DOHH2 (cell line): Measurements from ENCODE around the gene SURF1.

Experiments
- H3F3A ChIP-seq: fragments of 200-600 bp; sonication (generic), shearing (Covaris generic); 2 replicates; pipeline ENCODE4 v1.6.0; 2016; ENCODE audit warnings: antibody characterized with exemption, mild to moderate bottlenecking; ENCODE audit not compliant: control insufficient read depth, insufficient read depth
- H3K27ac ChIP-seq: fragments of 200-600 bp; sonication (generic); 2 replicates; pipeline ENCODE4 v1.5.1; 2014; ENCODE audit warnings: low read depth, mild to moderate bottlenecking, low read length, moderate library complexity
- H3K27me3 ChIP-seq: fragments of 200-600 bp; sonication (generic); 2 replicates; pipeline ENCODE4 v1.6.1; 2014; ENCODE audit warnings: mild to moderate bottlenecking, low read length, mixed read lengths; ENCODE audit not compliant: control insufficient read depth
- H3K36me3 ChIP-seq: fragments of 200-600 bp; sonication (generic); 2 replicates; pipeline ENCODE4 v1.6.1; 2014; ENCODE audit warnings: mild to moderate bottlenecking, low read length, moderate library complexity, mixed read lengths; ENCODE audit not compliant: control insufficient read depth
- H3K4me1 ChIP-seq: fragments of 200-600 bp; sonication (generic); 2 replicates; pipeline ENCODE4 v1.6.1; 2014; ENCODE audit warnings: mild to moderate bottlenecking, low read length, mixed read lengths; ENCODE audit not compliant: control insufficient read depth
- H3K4me2 ChIP-seq: fragments of 200-600 bp; sonication (generic); 2 replicates; pipeline ENCODE4 v1.6.0; 2014; ENCODE audit warnings: mild to moderate bottlenecking, low read length, moderate library complexity
- H3K4me3 ChIP-seq: fragments of 200-600 bp; sonication (generic); 2 replicates; pipeline ENCODE4 v1.5.1; 2014; ENCODE audit warnings: mild to moderate bottlenecking, low read length, mixed read lengths
- H3K79me2 ChIP-seq: fragments of 200-600 bp; sonication (generic); 2 replicates; pipeline ENCODE4 v1.6.1; 2014; ENCODE audit warnings: mild to moderate bottlenecking, low read length, mixed read lengths; ENCODE audit not compliant: control insufficient read depth
- H3K9me2 ChIP-seq: fragments of 200-600 bp; sonication (generic); replicated peaks from 2 replicates; pipeline ENCODE4 v1.6.1; 2014; ENCODE audit warnings: mild to moderate bottlenecking, low read length, mixed read lengths; ENCODE audit not compliant: control insufficient read depth
- H3K9me3 ChIP-seq: fragments of 200-600 bp; sonication (generic); 2 replicates; pipeline ENCODE4 v1.6.1; 2014; ENCODE audit warnings: antibody characterized with exemption, low read length, mixed read lengths; ENCODE audit not compliant: control insufficient read depth, insufficient read depth
- H4K20me1 ChIP-seq: fragments of 200-600 bp; sonication (generic); 2 replicates; pipeline ENCODE4 v1.6.0; 2014; ENCODE audit warnings: low read depth, mild to moderate bottlenecking, antibody characterized with exemption, low read length, moderate library complexity; ENCODE audit not compliant: control insufficient read depth, insufficient read depth
- EZH2phosphoT487 ChIP-seq: fragments of 200-600 bp; sonication (generic); IDR thresholded peaks from 2 replicates; pipeline ENCODE4 v1.6.1; 2017; ENCODE audit warnings: borderline replicate concordance, mild to moderate bottlenecking, antibody characterized with exemption, low read length, moderate library complexity, mixed read lengths
- TF ChIP-seq, protein P1 (sequence below): fragments of 200-600 bp; sonication (generic); IDR thresholded peaks from one replicate; pipeline ENCODE4 v1.5.1; 2014; ENCODE audit warnings: antibody characterized with exemption, mild to moderate bottlenecking, low read depth, low read length; ENCODE audit not compliant: poor library complexity, severe bottlenecking

The SURF1 gene

GRCh38 chr9:133375724-133376654, 19.7 kb upstream of the SURF1 start, which contains the start of the genes STKLD1 and SURF4:
STKLD1 (plus strand) TSS chr9:133376366; CDS start chr9:133376474, 108 bp downstream.
SURF4 (minus strand) TSS chr9:133376060; CDS start chr9:133375969, 91 bp downstream.
- peaks cover 17% of the 10 kb centered on the region for H4K20me1 ChIP-seq
- peaks cover 5% of the 10 kb centered on the region; the same call in 1 of the 2 replicates for H3K27me3 ChIP-seq
- peak within 1 kb of the TSS; percentile 90 for H3K4me3 ChIP-seq
- H3K79me2 ChIP-seq, result peaks cover 49% of the 10 kb centered on the region
- peaks cover 31% of the 10 kb centered on the region for H3K36me3 ChIP-seq
- no peaks in the 10 kb centered on the region for H3K9me2 ChIP-seq
- no peaks in the 10 kb centered on the region for H3K9me3 ChIP-seq
- H3K4me2 ChIP-seq, result peak within 1 kb of the TSS; percentile 90
- peaks cover 48% of the 10 kb centered on the region for H3K4me1 ChIP-seq
- H3K27ac ChIP-seq, result peak within 1 kb of the TSS; percentile 57
- peaks cover 2% of the 10 kb centered on the region; the same call in 1 of the 2 replicates for H3F3A ChIP-seq
- no peak for TF ChIP-seq EZH2phosphoT487
- TF ChIP-seq, protein P1, sequence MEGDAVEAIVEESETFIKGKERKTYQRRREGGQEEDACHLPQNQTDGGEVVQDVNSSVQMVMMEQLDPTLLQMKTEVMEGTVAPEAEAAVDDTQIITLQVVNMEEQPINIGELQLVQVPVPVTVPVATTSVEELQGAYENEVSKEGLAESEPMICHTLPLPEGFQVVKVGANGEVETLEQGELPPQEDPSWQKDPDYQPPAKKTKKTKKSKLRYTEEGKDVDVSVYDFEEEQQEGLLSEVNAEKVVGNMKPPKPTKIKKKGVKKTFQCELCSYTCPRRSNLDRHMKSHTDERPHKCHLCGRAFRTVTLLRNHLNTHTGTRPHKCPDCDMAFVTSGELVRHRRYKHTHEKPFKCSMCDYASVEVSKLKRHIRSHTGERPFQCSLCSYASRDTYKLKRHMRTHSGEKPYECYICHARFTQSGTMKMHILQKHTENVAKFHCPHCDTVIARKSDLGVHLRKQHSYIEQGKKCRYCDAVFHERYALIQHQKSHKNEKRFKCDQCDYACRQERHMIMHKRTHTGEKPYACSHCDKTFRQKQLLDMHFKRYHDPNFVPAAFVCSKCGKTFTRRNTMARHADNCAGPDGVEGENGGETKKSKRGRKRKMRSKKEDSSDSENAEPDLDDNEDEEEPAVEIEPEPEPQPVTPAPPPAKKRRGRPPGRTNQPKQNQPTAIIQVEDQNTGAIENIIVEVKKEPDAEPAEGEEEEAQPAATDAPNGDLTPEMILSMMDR, result no peak

DNA sequence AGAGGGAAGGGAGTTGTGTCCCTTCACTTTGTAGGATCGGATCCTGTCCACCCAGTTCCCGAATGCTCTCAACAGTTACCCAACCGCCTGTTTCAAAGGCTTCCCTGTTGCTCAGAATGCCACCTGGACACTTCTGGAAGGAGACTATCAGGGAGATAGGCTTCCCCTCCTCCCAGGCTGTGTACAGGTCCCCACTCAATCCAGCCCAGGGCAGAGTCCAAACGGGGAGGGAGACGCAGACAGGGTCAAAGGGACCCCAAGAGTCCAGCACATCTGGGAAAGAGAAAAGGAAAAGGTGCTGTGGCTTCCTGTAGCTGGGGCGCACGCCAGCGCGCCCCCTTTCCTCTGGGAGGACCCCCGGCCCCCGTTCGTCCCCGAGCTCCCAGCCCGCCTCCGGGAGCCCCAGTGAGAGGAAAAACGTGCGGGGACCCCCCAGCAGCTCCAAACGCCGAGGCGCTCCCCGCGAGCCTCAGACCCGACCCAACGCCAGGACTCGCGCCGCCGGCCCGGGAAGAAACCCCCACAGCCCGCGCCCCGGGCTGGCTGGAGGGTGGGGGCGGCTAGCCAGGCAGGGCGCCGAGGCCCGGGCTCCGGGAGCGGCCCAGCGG, 18.9 kb upstream of the SURF1 start:
- Histone ChIP-seq H3K4me1 (peaks cover 56% of the 10 kb centered on the region), H3K9me2 (no peaks in the 10 kb centered on the region), H3K4me2 (peak overlapping the region; percentile 90), H3F3A (peaks cover 5% of the 10 kb centered on the region; the same call in 1 of the 2 replicates), H4K20me1 (peaks cover 22% of the 10 kb centered on the region), H3K79me2 (peaks cover 57% of the 10 kb centered on the region), H3K36me3 (peaks cover 39% of the 10 kb centered on the region), H3K4me3 (peak overlapping the region; percentile 90), H3K9me3 (no peaks in the 10 kb centered on the region), H3K27ac (peak overlapping the region; percentile 57), H3K27me3 (peaks cover 5% of the 10 kb centered on the region; the same call in 1 of the 2 replicates)
- TF ChIP-seq, protein P1, result peak; percentile 68
- no peak for TF ChIP-seq EZH2phosphoT487

DNA sequence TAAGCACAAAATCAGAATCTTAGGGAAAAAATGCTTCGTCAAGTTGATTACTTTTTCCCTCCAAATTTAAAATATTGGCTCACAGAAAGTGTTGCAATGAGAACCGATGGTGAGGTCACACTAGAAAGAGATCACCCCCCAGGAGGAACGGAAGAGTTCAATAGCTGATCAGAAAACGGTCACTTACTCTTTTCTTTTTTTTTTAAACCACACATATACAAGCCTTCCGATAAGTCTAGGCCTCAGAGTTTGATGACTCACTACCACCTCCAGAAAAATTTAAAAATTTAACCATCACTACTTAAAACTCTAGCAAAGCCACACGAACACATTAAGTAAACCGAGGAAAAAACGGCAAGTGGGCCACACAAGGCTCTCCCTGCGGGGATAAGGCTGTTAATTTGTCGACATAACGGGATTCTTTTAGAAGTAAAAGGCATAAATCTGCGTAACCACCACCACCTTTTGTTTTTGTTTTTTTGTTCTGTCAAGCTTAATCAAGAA, 18.4 kb upstream of the SURF1 start:
- TF ChIP-seq, protein P1, result no peak
- TF ChIP-seq EZH2phosphoT487, result no peak
- Histone ChIP-seq H3K79me2 (peaks cover 62% of the 10 kb centered on the region), H3K36me3 (peaks cover 45% of the 10 kb centered on the region), H3K4me2 (peak overlapping the region; percentile 90), H3K27ac (peak overlapping the region; percentile 57), H3K4me3 (peak overlapping the region; percentile 90), H3K9me3 (no peaks in the 10 kb centered on the region), H4K20me1 (peaks cover 27% of the 10 kb centered on the region), H3K27me3 (peaks cover 5% of the 10 kb centered on the region; the same call in 1 of the 2 replicates), H3F3A (peaks cover 5% of the 10 kb centered on the region; the same call in 1 of the 2 replicates), H3K9me2 (no peaks in the 10 kb centered on the region), H3K4me1 (peaks cover 61% of the 10 kb centered on the region)
